IPS-15b (cell line): Measurements from ENCODE around the gene FARP1.
"Not testable (repeated sequence)": the region's sequence is repeated elsewhere in the genome, so short reads cannot be mapped to it uniquely, and the experiment has no call there.

Experiments used
- H3K27me3 ChIP-seq: one replicate; pipeline ENCODE4 v1.6.1; 2013; ENCODE audit warnings: low read length; ENCODE audit not compliant: control insufficient read depth, insufficient read depth
- H3K36me3 ChIP-seq: one replicate; pipeline ENCODE4 v1.6.1; 2013; ENCODE audit warnings: low read length; ENCODE audit not compliant: control insufficient read depth, insufficient read depth
- H3K4me1 ChIP-seq: one replicate; pipeline ENCODE4 v1.6.1; 2013; ENCODE audit warnings: mild to moderate bottlenecking, low read length; ENCODE audit not compliant: control insufficient read depth, insufficient read depth
- H3K4me3 ChIP-seq: one replicate; pipeline ENCODE4 v1.5.1; 2013; ENCODE audit warnings: low read depth, low read length
- H3K9ac ChIP-seq: one replicate; pipeline ENCODE4 v1.6.1; 2013; ENCODE audit warnings: low read depth, mild to moderate bottlenecking, low read length
- H3K9me3 ChIP-seq: one replicate; pipeline ENCODE4 v1.6.1; 2013; ENCODE audit warnings: mild to moderate bottlenecking, low read length; ENCODE audit not compliant: control insufficient read depth, insufficient read depth

The FARP1 gene

GRCh38 chr13:98352226-98352625 lies 209.3 kb downstream of the FARP1 start:
- H3K9me3 ChIP-seq = no peaks in the 10 kb centered on the region
- no peak overlapping the region for H3K4me3 ChIP-seq
- no peaks in the 10 kb centered on the region for H3K36me3 ChIP-seq
- no peak overlapping the region for H3K9ac ChIP-seq
- H3K27me3 ChIP-seq = no peaks in the 10 kb centered on the region
- H3K4me1 ChIP-seq = no peaks in the 10 kb centered on the region

DNA sequence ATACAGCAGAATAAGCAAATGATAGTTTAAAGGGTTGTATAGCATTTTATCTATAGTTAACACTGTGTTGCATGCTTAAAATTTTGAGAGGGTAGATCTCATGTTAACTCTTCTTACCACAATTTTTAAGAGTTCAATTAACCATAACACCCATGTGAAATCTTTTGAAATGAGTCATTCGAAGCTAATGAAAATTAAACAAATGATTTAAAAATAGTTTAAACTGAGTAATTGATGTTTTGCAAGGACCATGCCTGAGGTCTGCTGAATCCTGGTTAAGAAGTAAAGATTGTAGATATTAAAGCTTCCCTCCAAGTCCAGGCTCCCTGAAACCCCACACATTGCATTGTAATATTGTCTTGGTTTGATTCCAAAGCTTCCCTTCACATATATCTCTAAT lies 210.9 kb downstream of the FARP1 start:
- Histone ChIP-seq H3K27me3 (no peaks in the 10 kb centered on the region), H3K9me3 (no peaks in the 10 kb centered on the region), H3K9ac (no peak overlapping the region), H3K36me3 (no peaks in the 10 kb centered on the region), H3K4me3 (no peak overlapping the region), H3K4me1 (no peaks in the 10 kb centered on the region)

DNA sequence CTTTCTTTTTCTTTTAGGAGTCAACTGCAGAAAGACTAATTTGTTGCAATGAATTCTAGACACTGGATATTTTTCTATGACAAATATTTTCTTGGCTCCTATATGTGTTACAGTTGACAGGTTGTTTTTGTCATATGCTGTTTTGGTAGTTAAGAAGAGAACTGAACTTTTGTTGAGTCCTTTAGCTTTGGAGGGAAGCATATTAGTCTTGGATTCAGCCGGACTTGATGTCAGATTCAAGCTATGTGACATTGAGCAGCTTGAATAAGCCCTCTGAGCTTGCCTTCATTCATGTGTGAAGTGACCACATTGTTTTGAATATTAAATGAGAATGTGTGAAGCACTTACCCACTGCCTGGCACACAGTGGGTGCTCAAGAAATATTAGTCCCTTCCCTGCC lies 216.0 kb downstream of the FARP1 start:
- no peaks in the 10 kb centered on the region for H3K27me3 ChIP-seq
- no peak overlapping the region for H3K9ac ChIP-seq
- H3K4me1 ChIP-seq = no peaks in the 10 kb centered on the region
- no peaks in the 10 kb centered on the region for H3K9me3 ChIP-seq
- no peak overlapping the region for H3K4me3 ChIP-seq
- H3K36me3 ChIP-seq = peaks cover 2% of the 10 kb centered on the region

GRCh38 chr13:98360545-98360944 lies 217.7 kb downstream of the FARP1 start:
- Histone ChIP-seq H3K4me3 (no peak overlapping the region), H3K4me1 (peaks cover 2% of the 10 kb centered on the region), H3K27me3 (no peaks in the 10 kb centered on the region), H3K9me3 (no peaks in the 10 kb centered on the region), H3K9ac (no peak overlapping the region), H3K36me3 (peaks cover 2% of the 10 kb centered on the region)

DNA sequence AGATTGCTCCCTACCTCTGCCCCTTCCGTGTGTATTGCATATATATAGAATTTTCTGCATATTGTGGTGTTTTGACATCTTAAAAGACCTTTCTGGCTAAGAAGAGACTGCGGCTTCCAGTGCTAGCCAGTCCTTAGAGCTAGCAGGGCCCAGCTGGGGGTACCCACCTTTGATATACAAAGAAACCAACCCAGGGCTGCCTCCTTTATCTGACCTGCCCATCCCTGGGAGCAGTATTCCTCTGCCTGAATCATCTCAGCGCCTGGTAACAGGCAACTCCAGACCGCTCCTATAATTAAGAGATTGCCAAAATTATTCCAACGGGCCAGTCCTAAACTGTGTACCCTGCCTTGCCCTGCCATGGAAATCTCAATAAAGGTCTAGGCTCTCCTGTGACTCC lies 220.4 kb downstream of the FARP1 start:
- Histone ChIP-seq H3K9ac (no peak overlapping the region), H3K27me3 (no peaks in the 10 kb centered on the region), H3K36me3 (peaks cover 3% of the 10 kb centered on the region), H3K9me3 (no peaks in the 10 kb centered on the region), H3K4me3 (no peak overlapping the region), H3K4me1 (peaks cover 2% of the 10 kb centered on the region)

- peaks cover 5% of the 10 kb centered on the region for H3K36me3 ChIP-seq
- H3K9ac ChIP-seq = no peak overlapping the region
- H3K4me3 ChIP-seq = no peak overlapping the region
- no peaks in the 10 kb centered on the region for H3K27me3 ChIP-seq
- H3K4me1 ChIP-seq = peaks cover 2% of the 10 kb centered on the region
- no peaks in the 10 kb centered on the region for H3K9me3 ChIP-seq
Observed at GRCh38 chr13:98364179-98364578, 221.3 kb downstream of the FARP1 start.

DNA sequence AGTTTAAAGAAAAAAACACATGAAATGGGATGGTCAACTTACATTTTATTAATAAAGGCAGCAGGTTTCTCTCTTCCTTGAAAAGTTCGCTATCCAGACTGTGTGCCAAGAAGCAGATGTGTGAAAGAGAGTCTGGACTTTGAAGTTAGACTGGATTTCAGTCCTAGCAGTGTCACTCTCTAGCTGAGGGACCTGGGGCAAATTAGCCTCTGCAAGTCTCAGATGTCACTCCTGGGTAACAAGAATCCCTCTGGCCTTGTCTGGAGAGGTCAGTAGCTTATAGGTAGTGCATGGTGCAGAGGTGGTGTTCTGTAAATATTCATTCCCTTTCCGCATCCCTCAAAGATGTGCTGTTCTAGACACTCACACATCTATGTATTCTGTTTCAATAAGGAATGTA lies 221.8 kb downstream of the FARP1 start:
- Histone ChIP-seq H3K4me1 (peaks cover 2% of the 10 kb centered on the region), H3K36me3 (peaks cover 4% of the 10 kb centered on the region), H3K9me3 (no peaks in the 10 kb centered on the region), H3K4me3 (no peak overlapping the region), H3K9ac (no peak overlapping the region), H3K27me3 (no peaks in the 10 kb centered on the region)

DNA sequence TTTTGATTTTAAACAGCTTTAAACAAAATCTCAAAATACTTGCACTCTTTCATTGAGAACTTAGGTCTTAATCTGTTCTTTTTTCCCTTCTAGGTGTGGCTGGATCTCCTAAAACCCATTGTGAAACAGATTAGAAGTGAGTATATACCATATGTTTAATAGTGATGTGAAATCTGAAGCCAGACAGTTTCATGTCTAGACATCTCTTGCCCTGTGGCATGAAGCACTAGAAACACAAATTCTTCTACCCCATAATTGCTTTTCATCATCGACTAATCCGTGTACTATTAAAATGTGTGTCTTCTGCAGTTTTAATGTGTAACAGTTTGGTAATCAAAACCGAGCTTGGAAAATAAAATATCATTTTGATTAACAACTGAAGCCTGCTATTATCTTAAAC lies 222.4 kb downstream of the FARP1 start:
- H3K4me3 ChIP-seq = no peak overlapping the region
- H3K9me3 ChIP-seq = no peaks in the 10 kb centered on the region
- peaks cover 2% of the 10 kb centered on the region for H3K4me1 ChIP-seq
- peaks cover 3% of the 10 kb centered on the region for H3K36me3 ChIP-seq
- H3K27me3 ChIP-seq = no peaks in the 10 kb centered on the region
- no peak overlapping the region for H3K9ac ChIP-seq

DNA sequence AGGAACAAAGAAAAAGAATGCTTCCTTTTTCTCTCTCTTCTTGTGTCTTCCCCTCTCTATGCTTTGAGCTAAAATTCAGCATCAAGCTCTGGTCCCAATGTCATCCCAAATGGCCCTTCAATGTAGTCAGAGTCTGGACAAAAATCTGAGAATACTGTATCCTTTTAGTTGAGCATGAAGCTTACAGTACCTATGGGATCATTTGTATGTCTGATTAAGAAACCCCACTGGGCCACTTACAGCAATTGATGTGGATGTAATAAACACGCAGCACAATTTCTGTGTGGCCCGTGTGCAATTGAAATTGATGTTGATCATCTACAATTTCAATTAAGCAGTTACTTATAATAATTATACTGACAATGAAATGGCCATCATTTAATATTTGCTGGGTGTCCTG lies 223.1 kb downstream of the FARP1 start:
- H3K4me1 ChIP-seq = peaks cover 6% of the 10 kb centered on the region
- no peak overlapping the region for H3K9ac ChIP-seq
- H3K27me3 ChIP-seq = no peaks in the 10 kb centered on the region
- H3K9me3 ChIP-seq = no peaks in the 10 kb centered on the region
- no peak overlapping the region for H3K4me3 ChIP-seq
- peaks cover 3% of the 10 kb centered on the region for H3K36me3 ChIP-seq

- Histone ChIP-seq H3K4me1 (peaks cover 6% of the 10 kb centered on the region), H3K36me3 (peaks cover 3% of the 10 kb centered on the region), H3K4me3 (no peak overlapping the region), H3K9ac (no peak overlapping the region), H3K27me3 (no peaks in the 10 kb centered on the region), H3K9me3 (no peaks in the 10 kb centered on the region)
Observed at GRCh38 chr13:98366443-98366842, 223.5 kb downstream of the FARP1 start.

- Histone ChIP-seq H3K27me3 (no peaks in the 10 kb centered on the region), H3K36me3 (peaks cover 3% of the 10 kb centered on the region), H3K9me3 (no peaks in the 10 kb centered on the region), H3K4me3 (no peak overlapping the region), H3K9ac (no peak overlapping the region), H3K4me1 (peaks cover 6% of the 10 kb centered on the region)
Observed at GRCh38 chr13:98366959-98367358, 224.1 kb downstream of the FARP1 start.

DNA sequence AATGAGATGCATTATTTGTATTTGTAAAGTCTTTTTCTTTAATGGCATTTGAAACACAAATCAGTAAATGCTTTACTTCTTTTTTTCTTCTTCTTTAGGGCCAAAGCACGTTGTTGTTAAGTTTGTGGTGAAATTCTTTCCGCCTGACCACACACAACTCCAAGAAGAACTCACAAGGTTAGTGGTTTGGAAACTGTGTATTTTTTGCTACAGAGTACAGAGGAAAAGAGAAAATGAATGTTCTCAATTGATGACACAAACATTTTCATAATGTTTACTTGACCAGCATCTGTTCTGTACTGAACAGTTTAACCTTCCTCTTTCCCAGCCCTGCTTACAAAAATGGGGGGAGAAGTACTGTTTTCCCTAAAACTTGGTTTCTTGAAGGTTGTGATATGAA lies 225.1 kb downstream of the FARP1 start:
- Histone ChIP-seq H3K27me3 (no peaks in the 10 kb centered on the region), H3K4me1 (peaks cover 9% of the 10 kb centered on the region)

GRCh38 chr13:98369520-98369919 lies 226.6 kb downstream of the FARP1 start:
- H3K9ac ChIP-seq, H3K27me3 ChIP-seq, H3K4me1 ChIP-seq, H3K36me3 ChIP-seq, H3K4me3 ChIP-seq, H3K9me3 ChIP-seq: not testable (repeated sequence)

More for the DNA sequence above, 225.1 kb downstream of the FARP1 start:
- H3K4me3 ChIP-seq = no peak overlapping the region
- no peaks in the 10 kb centered on the region for H3K9me3 ChIP-seq
- no peak overlapping the region for H3K9ac ChIP-seq
- H3K36me3 ChIP-seq = peaks cover 3% of the 10 kb centered on the region
